Iris pigment epithelial cell (primary cell): ENCODE data around the gene BUD23.
A peak's percentile ranks its signal among the peaks of the same experiment; 100 is the strongest.
"Not testable (repeated sequence)": the region's sequence is repeated elsewhere in the genome, so short reads cannot be mapped to it uniquely, and the experiment has no call there.

Experiments
- DNase-seq: peaks from one replicate; pipeline ENCODE4 v3.0.0-alpha.2; 2011; ENCODE audit warnings: low read depth

BUD23 gene

GRCh38 chr7:73719806-73720169 is 36.4 kb downstream of the BUD23 start:
- DNase-seq: no peak

GRCh38 chr7:73720443-73720842 is 37.0 kb downstream of the BUD23 start:
- not testable (repeated sequence) for DNase-seq

- DNase-seq: no peak
Measured at GRCh38 chr7:73721377-73721817, 38.0 kb downstream of the BUD23 start.

GRCh38 chr7:73722182-73722581 is 38.8 kb downstream of the BUD23 start:
- not testable (repeated sequence) for DNase-seq

- DNase-seq: no peak
Measured at GRCh38 chr7:73722785-73723184, 39.4 kb downstream of the BUD23 start.

DNA sequence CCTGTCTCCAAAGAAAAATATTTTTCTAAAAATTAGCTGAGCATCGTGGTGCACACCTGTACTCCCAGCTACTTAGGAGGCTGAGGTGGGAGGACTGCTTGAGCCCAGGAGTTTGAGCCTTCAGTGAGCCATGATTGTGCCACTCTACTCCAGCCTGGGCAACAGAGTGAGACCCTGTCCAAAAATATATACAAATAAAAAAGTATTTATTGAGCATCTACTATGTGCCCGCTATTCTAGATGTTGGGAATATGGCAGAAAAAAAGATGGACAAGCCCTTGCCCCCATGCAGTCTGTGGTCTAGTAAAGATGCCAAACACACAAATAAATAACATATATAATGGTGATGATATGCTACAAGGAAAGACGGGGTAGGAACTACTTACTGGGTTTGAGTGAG is 40.4 kb downstream of the BUD23 start:
- DNase-seq: no peak

- no peak for DNase-seq
Measured at GRCh38 chr7:73726083-73726466, 42.7 kb downstream of the BUD23 start.

GRCh38 chr7:73727952-73728351 is 44.6 kb downstream of the BUD23 start:
- DNase-seq: no peak

- no peak for DNase-seq
Measured at GRCh38 chr7:73728551-73728950, 45.2 kb downstream of the BUD23 start.

GRCh38 chr7:73730485-73730884 is 47.1 kb downstream of the BUD23 start:
- DNase-seq: no peak

- DNase-seq: no peak
Measured at GRCh38 chr7:73732397-73732796, 49.0 kb downstream of the BUD23 start.

GRCh38 chr7:73734619-73735527 is 51.5 kb downstream of the BUD23 start:
- DNase-seq: peak; percentile 77

- no peak for DNase-seq
Measured at GRCh38 chr7:73735528-73735905, 52.1 kb downstream of the BUD23 start.

DNA sequence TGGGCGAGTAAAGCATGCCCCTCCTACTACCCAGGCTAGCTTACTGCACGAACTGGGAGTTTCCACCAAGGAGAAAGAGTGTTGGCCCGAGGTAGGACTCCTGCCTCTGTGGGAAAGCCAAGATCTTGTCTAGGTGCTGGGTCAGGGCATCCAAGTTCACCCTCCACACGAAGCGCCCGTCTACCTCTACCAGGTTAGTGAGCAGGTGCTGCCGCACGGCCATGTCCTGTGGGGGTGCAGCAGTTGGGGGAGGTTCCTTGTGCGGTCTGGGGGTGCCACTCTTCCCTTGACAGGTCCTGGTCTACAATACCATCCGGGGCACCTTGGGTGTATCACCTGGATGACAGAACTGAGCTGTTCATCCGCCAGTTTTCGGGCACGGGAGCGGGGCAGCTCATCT is 53.5 kb downstream of the BUD23 start:
- no peak for DNase-seq

- DNase-seq: no peak
Measured at GRCh38 chr7:73737491-73738219, 54.3 kb downstream of the BUD23 start.

- peak; percentile 58 for DNase-seq
Measured at GRCh38 chr7:73738220-73738611, 54.8 kb downstream of the BUD23 start.

DNA sequence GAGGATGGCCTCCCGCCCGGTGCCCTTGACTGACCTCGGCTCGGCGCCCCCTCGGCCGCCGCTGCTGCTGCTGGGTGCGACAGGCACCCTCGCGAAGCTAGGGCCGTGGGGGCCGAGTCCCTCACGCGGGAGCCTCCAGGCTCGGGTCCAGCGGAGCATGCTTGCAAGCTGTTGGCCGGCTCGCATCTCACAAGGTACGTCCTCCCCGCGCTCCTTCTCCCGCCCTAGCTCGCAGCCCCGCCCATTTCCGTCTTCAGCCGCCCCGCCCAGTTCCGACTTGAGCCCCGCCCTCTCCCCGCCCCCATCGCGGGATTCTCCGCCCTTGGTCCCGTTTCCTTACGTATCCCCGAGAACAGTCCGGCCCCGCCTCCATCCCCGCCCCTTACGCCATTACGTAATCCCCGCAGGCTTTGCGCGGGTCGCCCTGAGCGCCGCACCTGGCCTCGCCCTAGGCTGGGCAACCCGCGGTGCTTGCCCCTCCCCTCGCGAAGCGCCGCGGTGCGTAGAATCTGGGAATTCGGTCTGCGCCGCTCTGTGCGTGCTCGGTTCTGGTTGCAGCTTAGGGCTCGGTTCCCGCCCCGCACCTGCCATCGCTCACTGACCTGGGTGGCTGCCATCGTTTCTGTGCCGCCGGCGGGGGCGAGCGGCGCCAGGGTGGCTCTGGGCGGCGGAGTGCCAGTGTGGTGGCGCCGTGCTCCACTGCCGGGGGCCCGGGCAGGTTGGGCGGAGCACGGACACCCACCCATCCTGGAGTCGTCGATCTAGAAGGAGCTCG is 55.4 kb downstream of the BUD23 start, which contains the start of gene ABHD11:
Gene ABHD11 (minus strand): TSS at position 191 of the 775 bp plus-strand sequence. CDS start 32 bp downstream, at position 159.
- peak; percentile 96 for DNase-seq

GRCh38 chr7:73739387-73739767 is 56.0 kb downstream of the BUD23 start:
- DNase-seq: no peak

GRCh38 chr7:73740212-73740611 is 56.8 kb downstream of the BUD23 start:
- DNase-seq: no peak

DNA sequence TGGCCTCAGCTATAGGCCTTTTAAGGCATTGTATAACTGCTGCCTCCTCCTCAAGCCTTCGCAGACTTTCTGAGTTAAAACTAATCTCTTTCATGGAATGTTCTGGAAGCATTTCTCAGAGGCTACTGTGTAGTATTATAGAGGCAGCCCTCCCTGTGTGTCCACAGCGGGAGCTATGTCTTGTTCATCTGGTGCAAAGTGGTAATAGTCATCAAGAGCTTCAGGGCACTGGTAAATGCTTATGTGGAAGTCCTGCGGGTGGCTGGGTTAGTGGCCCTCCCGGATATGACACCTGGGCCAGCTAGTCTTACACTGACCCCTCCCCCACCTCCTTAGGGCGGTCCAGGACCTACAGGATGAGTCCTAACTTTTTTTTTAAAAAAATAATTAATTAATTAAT is 57.4 kb downstream of the BUD23 start:
- DNase-seq: no peak

GRCh38 chr7:73741600-73741999 is 58.2 kb downstream of the BUD23 start:
- DNase-seq: no peak

DNA sequence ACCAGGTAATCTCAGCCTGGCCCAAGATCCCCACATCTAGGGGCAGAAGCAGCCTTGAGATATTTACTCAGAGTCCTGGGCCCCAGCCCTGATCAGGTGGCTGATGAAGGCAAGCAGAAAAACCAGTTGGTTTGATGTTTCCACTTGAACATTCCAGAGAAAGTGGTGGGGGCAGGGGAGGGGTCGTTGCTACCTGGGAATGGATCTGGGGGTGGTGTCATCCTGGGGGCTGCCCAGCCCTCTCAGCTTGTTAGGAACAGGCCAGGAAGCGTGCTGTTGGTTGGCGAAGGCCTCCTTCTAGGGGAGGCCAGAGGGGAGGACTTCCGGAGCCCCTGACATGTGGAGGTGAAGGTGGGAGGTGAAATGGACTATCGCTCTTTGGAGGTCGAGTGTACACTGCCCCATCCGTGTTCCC is 58.9 kb downstream of the BUD23 start:
- no peak for DNase-seq
